ENCODE data around the gene ATG16L1.

Gene ATG16L1

DNA sequence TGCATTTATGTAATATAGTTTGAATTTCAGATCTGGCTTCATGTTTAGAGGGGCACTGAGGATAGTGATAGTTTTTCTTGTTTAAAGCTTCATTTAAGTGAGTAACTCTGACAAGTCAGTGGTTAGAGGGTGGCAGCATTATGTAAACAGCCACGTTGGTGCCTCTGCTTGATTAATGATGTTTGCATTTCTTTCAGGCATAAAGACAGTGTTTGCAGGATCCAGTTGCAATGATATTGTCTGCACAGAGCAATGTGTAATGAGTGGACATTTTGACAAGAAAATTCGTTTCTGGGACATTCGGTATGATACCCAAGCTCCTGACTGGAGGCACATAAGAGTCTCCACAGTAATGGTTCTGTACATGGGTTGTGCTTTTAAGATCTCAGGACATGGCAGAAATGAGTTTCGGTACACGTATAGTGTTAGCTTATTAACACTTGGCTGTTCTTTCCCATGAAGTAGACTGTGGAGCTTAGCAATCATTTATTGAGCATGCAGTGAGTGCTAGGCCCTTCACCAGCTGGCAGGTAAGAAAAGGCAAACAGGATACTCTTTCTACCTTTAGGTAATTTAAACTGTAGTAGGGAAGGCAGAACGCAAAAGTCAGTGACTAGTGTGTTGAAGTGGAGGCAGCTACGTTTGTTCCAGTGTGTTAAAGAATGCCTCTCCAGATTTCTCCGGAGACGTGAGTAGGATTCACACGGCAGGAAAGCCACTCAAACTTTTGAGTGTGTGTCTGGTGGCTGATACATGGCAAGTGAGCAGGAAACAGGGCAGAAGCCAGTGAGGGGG lies 38.8 kb downstream of the ATG16L1 start:
- DNase-seq (ENCODE audit: low read depth in 2 of 2), result no peak

DNA sequence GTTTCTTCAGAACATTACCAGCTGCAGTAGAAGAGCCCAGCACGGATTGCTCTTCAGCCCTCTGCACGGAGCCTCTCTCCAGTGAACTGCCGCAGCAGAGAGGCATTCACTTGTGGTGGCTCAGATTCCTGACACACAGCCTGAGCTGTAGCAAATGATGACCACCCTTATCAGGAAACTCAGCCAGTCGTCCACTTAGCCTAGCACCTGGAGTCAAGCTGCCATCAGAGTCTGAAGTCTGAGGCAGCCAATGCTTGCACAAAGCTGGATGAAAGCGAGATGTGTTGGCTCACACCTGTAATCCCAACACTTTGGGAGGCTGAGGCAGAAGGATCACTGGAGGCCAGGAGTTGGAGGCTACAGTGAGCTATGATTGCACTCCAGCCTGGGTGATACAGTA lies 44.4 kb downstream of the ATG16L1 start:
- no peak for DNase-seq (ENCODE audit: low read depth in 2 of 2)

DNA sequence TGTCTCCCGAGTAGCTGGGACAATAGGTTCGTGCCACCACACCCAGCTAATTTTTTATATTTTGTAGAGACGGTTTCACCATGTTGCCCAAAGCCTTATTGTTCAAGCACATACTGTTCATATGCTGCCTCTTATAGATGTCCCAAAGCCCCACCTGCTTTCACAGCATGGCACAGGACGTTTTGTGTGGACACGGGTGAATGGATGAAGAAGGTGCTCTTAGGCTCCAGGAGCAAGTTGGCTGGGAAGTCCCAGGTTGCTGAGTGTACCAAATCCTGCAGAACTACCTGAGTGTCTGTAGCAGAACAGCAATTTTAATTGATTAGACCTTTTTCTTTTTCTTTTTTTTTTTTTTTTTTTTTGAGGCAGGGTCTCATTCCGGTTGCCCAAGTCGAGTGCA lies 45.6 kb downstream of the ATG16L1 start:
- no peak for DNase-seq (ENCODE audit: low read depth in 2 of 2)

DNA sequence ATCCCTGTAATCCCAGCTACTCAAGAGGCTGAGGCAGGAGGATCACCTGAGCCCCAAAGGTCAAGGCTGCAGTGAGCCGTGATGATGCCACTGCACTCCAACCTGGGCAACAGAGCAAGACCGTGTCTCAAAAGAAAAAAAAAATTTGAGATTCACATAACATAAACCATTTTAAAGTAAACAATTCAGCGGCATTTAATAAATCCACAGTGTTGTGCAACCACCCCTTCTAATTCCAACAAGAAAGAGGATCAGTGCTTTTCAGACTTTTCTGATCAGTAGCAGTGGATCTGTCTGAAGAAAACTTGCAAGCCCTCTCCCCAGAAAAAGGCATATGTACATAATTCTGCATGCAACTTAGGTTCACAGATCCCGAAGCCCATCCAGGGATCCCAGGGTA lies 48.9 kb downstream of the ATG16L1 start:
- DNase-seq (ENCODE audit: low read depth in 2 of 2), result no peak

DNA sequence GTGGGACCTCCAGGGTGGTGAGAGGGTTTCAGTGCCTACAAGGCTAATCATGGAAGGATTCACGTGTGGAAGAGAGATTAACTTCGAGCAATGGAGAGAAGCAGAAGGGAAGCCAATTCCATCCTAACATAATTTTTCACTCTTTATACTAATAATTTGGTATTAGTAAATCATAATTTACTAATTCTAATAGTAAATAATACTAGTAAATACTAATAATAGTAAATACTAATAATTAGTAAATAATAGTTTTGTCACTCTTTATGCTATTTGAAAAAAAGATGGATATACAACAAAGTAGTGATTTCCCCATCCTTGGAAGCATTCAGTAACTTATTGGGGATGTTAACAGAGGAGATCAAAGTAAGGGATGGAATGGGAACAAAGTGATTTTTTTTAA lies 49.8 kb downstream of the ATG16L1 start:
- no peak for DNase-seq (ENCODE audit: low read depth in 2 of 2)

DNA sequence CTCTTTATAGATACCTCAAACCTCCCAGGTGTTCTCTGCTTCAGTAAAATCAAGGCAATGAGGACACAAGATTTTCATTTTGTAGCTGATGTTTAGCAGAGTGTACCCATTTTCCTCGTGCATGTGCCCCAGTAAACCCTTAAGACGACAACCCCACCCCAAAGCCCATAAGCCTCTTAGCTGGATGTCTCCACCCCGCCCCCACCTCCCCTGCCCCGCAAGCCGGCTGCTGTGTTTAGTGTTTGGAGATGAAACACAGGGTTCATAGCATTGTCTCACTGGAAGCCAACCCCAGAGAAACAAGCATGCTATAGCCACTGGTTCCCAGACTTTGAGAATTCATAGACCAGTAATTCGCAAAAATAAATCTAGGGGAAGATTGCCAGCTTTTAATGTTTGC lies 50.3 kb downstream of the ATG16L1 start:
- DNase-seq (ENCODE audit: low read depth in 2 of 2), result no peak

DNA sequence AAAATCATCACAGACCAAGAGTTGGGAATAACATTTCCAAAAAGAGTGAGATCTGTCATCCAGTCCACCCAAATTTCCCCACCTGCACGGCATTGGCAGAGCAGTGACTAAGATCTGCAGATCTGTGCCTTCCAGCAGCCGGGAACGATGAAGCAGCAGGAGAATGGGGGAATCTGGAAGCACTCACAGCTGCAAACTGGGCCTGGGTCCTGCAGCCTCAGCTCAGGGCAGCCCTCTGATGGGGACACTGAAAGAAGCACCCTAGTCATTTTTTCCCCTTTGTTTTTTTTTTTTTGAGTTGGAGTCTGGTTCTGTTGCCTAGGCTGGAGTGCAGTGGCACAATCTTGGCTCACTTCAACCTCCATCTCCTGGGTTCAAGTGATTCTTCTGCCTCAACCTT lies 51.8 kb downstream of the ATG16L1 start:
- no peak for DNase-seq (ENCODE audit: low read depth in 2 of 2)

DNA sequence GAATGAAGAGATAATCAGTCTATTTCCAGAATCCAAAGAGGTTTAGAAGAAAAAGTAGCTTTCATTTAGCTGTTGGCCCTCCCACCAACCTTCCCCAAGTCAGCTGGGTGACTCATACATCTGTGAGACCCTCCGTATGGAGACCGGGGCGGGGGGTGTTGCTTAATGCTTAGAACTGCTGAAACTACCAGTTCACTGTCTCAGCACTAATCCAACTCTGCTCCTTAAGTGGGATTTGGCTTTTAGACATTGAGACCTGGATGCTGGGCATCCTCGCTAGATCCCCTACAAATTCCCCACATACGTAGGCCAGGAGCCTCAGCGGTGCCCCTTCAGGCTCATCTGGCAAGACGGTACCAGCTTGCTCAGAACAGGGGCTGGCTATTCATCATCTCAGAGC lies 56.1 kb downstream of the ATG16L1 start, which contains the start of gene SAG:
Gene SAG (plus strand): TSS at position 252 of the 400 bp plus-strand sequence. CDS start 1,374 bp downstream, outside the sequence.
- DNase-seq (ENCODE audit: low read depth in 2 of 2), result no peak

DNA sequence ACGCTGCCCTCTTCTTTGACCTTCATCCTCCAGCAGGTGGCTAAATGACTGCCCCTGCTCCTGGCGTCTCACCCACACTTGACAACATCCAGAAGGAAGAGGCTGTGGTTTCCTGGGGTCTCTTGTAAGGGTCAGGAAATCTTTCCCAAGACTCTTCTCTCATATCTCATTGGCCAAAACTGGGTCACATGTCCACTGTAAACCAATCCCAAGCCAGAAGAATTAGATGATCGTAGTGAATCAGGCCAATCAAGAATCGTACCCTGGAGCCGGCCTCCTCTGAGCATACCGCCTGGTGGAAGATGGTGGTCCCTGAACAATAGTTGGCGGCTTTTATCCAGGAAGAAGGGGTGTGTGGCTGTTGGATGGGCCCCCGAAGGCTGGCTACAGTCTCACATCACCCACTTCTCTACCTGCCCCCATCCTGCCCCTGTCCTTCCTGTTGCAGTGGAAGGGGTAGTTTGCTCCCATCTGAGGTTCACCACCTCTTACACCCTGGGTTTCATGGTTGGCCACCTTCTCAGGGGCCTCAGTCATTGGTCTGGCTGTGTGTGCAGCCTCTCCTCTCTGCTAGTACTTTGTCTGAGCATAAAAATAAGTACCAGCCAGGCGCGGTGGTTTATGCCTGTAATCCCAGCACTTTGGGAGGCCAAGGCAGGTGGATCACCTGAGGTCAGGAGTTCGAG lies 59.9 kb downstream of the ATG16L1 start:
- DNase-seq (ENCODE audit: low read depth in 2 of 2), result no peak

DNA sequence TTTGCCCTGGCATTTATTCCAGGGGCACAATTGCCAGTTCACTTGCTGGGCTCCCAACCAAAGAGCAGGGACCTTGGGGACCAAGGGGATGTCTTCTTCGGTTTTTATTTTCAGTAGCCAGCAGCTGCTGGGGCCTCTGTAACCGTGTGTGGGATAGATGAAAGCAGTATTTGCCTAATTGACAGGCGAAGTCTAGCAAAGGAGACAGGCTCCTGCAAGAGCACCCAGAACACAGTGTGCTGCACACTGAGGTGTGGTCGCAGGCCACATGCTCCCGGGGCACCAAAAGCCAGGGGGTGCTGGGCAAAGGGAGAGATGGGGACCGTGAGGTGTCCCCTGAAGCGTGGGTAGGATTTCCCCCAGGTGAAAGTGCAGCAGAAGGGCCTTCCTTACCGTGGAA lies 61.4 kb downstream of the ATG16L1 start:
- DNase-seq (ENCODE audit: low read depth in 2 of 2), result no peak

DNA sequence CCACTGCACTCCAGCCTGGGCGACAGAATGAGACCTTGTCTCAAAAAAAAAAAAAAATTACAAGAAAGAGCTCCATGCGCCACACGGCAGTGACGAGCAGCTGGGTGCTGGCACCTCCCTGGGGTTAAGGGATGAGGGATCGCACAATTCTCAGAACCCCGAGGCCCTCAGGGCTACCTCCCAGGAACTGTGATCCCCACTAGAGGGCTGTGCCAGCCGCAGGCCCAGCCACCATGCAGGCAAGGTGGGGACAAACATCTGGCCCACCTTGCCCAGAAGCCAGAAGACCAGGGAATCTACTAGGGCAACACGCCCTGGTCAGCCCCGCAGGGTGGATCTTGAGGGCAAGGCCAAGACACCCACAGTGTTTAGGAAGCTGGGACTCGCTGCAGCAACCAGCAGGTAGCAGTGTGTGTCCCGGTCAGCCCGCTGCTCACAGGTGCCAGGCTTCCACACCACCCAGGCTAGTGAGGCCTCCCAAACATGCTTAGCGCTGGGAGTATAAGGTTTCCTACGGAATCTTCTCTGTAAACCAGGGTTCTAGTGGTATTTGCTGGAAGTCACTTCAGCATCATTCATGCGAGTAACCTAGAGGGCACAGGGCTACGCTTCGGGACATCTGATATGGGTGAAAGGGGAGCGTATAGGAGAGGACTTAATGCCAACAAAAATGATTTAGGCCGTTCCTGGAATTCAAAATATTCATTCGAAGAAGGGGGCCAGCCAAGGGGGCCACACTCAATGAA lies 62.9 kb downstream of the ATG16L1 start:
- no peak for DNase-seq (ENCODE audit: low read depth in 2 of 2)

DNA sequence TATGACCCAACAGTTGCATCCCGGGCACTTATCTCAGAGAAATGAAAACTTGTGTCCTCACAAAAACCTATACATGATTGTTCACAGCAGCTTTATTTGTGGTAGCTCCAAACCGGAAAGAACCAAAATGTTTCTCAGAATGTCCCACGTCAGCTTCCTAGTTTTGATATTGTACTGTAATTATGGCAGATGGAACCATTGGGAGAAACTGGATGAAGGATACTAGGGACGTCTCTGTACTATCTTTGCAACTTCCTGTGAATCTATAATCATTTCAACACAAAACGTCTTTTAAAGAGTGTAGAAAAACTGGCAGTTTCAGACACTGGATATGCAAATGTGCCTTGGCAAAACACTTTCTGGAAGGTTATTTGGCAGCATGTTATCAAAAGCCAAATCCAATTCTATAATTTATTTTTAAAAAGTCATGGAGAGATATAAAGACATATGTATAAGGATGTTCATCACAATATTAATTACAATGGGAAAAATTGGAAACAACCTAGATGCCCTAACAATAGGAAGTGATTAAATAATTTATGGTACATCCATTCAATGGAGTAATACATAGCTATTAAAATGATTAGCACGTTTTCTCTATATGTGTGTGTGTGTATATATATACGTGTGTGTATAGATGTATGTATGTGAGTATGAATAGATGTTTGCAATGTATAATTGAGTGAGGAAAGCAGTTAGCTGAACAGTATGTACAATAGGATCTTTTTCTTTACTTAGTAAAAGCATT lies 65.9 kb downstream of the ATG16L1 start:
- no peak for DNase-seq (ENCODE audit: low read depth in 2 of 2)

DNA sequence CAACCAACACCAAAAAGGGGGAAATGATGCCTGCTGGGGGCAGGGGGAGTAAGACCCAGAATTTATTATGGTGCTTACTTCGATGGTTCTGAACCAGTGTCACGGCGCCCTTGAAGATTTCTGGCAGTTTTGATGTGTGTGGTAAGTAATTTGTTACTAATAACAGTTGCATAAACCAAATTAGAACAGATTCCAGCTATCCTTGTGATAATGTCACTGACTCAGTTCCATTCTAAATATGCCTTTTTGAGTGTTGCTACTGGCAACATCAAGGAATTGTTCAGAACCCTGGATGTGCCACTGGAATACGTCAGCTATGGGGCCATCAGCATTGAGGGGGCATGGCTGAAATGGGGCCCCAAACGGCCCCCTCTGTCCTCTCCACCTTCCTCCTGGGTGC lies 67.8 kb downstream of the ATG16L1 start:
- no peak for DNase-seq (ENCODE audit: low read depth in 2 of 2)

DNA sequence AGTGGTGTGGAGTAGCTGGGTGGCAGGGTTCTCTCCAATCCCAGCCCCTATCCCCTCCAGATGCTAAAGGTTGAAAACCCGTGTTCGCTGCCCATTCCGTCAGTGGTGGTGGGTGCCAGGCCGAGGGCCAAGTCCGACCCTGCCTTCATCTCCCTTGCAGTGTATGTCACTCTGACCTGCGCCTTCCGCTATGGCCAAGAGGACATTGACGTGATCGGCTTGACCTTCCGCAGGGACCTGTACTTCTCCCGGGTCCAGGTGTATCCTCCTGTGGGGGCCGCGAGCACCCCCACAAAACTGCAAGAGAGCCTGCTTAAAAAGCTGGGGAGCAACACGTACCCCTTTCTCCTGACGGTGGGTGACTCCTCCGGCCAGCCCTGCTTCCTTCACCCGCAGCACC lies 69.0 kb downstream of the ATG16L1 start:
- no peak for DNase-seq (ENCODE audit: low read depth in 2 of 2)

DNA sequence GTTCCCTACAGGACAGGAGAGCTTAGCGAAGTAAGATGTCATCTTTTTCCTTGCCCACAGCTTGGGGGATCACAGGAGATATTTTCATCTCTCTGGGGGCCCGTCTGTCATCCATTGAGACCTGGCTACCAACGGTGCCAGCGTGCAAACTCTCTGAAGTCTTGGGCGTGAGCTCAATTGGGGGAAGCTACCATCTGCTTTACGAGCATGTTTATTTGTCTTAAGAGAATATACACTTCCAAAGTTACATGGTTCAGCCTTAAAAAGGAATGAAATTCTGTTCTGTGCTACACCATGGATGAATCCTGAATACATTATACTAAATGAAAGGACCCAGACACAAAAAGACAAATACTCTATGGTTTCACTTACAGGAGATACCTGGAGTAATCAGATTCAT lies 69.7 kb downstream of the ATG16L1 start:
- DNase-seq (ENCODE audit: low read depth in 2 of 2), result no peak

DNA sequence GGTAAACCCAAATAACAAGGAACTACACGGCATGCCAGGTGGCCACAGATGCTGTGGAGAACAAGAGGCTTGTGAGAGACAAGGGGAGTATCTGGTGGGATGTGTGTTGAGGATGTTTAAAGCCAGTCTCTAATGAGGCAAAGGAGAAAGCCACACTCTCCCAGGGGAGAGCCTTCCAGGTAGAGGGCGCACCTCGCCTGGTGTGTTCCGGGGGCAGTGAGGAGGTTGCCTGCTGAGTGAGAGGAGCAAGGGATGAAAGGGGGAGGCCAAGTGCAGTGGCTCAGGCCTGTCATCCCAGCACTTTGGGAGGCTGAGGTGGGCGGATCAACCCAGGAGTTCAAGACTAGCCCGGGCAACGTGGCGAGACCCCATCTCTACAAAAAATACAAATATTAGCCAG lies 72.4 kb downstream of the ATG16L1 start:
- DNase-seq (ENCODE audit: low read depth in 2 of 2), result no peak

DNA sequence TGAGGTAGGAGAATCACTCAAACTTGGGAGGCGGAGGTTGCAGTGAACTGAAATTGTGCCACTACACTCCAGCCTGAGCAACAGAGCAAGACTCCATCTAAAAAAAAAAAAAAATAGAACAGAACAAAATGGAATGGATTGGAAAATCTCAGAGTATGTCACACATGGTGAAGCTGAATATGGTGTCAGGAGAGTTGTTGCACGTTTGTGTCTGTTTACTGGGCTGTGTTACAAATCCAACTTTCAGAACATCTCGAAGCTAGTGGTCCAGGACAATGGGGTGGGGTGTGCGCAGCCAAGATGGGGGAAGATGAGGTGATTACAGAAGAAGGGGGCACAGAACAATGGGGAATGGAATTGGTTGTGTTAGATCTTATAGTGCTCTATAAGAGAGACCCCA lies 73.8 kb downstream of the ATG16L1 start:
- no peak for DNase-seq (ENCODE audit: low read depth in 2 of 2)

DNA sequence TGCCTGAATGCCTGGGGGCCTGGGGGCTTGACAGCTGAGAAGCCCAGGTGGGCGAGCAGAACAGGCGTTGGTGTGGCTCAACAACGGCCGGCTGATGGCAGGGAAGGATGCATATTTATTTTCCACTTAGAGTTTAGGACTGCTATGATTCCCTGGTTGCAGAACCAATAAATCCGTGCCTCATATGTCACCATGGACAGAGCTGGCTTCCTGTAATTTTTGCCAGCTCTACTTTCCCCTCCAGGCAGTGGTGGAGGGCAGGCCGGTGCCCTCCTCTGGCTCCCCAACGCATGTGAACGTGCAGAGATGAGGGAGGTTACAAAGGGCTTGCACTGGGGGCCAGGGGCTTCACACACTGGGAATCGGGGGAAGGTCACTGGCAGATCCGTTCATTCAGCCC lies 74.3 kb downstream of the ATG16L1 start:
- no peak for DNase-seq (ENCODE audit: low read depth in 2 of 2)

DNA sequence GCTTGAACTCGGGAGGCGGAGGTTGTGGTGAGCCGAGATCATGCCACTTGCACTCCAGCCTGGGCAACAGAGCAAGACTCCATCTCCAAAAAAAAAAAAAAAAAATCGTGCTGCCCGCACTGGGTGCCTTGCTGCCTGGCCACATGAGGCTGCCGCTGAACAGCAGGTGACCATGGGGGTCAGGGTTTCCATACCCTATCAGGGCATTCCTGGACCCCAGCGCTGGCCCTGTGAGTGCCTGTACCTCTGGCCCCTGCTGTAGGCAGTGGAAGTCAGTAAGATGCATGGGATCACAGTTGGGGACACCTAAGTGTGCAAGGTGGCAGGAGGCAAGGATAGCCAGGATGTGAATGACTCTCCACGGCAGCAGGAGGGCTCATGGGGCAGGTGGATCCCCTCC lies 75.0 kb downstream of the ATG16L1 start:
- no peak for DNase-seq (ENCODE audit: low read depth in 2 of 2)

DNA sequence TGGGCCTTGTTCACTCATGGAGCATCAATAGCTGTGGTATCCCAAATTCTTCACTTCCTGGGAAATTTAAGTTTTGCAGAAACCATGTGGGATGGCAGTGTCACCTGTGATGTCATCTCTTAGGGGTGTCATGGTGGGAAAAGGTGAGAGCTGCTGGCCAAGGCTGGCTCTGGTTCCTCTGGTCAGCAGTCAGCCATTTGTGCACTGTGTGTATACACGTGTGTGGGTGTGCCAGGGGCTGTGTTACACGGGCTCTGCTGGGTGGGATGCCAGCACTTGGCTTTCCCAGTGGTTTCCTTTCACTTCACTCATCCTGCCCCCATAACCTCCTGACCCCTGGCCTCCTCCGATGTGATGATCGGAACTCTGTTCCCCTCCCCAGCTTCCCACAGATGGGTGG lies 77.4 kb downstream of the ATG16L1 start:
- DNase-seq (ENCODE audit: low read depth in 2 of 2), result no peak

DNA sequence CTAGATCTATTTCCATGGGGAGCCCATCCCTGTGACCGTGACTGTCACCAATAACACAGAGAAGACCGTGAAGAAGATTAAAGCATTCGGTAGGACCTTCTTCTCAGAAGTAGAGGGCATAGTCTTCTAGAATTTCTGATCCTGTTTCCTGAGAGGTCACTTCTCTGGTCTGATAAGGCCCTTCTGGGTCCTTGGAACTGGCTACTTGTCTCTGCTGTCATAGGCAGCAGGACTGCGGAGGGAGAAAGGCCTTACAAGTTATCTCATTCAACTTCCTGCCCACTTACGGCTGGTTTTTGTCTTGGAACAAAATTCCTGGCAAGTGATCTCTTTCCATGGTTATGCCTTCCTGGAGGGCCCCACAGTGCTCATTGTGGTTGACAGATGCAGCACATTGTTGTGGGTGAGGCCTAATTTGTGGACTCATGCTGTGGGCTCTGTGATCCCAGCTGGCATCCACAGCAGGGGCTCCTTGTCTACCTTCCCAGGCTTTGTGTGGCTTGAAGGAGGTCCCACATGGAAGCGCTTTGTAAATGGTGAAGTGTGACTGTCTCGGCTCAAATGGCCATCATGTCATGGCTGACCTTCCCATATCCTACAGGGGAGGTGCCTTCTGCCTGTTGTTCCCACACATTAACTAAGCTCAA lies 78.1 kb downstream of the ATG16L1 start:
- DNase-seq (ENCODE audit: low read depth in 2 of 2), result no peak

DNA sequence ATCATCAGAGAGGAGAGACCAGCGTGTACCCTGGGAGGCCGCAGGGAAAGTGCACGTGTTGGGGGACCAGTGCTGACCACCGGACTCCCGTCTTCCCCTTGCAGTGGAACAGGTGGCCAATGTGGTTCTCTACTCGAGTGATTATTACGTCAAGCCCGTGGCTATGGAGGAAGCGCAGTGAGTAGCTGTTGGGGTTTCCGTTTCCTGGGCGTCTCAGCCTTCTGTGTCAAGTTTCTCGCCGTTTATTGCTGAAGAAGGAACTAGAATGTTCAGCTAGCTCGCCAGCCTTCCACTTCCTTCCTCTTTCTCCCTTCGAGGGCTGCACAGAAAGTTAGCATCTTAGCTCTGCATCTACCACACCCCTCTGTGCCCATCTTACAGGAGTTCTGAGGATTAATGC lies 80.1 kb downstream of the ATG16L1 start:
- peak; percentile 70 to 74 for DNase-seq (ENCODE audit: low read depth in 2 of 2)

All from stimulated activated CD8-positive, alpha-beta memory T cell treated with anti-CD3 and anti-CD28 coated beads, Interleukin-7, amount 100 ng/mL, for 4 hours (primary cell).